C4-2B (cell line): Measurements from ENCODE around the gene ADRB1.

Experiments
- H3K27ac ChIP-seq: fragments of 450-650 bp; 2 replicates; pipeline ENCODE4 v1.5.1; 2017
- ZFX ChIP-seq: fragments of 450-650 bp; IDR thresholded peaks from 2 replicates; pipeline ENCODE4 v1.6.1; 2017
- TF ChIP-seq, protein P1 (sequence below): fragments of 450-650 bp; conservative IDR thresholded peaks from 2 replicates; pipeline ENCODE4 v1.5.1; 2017; ENCODE audit warnings: mild to moderate bottlenecking

The ADRB1 gene

DNA sequence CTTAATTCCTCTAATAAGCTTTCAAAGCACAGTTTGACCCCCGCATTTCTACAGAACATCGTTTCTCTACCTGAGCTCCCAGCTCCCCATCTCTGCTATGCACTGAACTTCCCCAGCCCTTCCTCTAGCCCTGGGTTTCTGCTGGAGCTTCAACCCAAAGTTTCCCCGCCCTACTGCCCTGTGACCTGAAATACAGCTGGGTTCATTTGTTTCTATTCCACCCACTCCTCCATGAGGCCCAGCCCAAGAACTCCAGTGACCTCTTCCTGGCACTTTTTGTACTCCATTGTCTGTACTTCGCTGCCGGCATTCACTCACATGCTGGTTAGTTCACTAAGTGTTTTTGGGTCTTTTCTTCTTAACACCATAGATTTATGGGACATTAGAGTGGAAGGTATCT, 35.8 kb downstream of the ADRB1 start:
- TF ChIP-seq ZFX = no peak
- TF ChIP-seq, protein P1, sequence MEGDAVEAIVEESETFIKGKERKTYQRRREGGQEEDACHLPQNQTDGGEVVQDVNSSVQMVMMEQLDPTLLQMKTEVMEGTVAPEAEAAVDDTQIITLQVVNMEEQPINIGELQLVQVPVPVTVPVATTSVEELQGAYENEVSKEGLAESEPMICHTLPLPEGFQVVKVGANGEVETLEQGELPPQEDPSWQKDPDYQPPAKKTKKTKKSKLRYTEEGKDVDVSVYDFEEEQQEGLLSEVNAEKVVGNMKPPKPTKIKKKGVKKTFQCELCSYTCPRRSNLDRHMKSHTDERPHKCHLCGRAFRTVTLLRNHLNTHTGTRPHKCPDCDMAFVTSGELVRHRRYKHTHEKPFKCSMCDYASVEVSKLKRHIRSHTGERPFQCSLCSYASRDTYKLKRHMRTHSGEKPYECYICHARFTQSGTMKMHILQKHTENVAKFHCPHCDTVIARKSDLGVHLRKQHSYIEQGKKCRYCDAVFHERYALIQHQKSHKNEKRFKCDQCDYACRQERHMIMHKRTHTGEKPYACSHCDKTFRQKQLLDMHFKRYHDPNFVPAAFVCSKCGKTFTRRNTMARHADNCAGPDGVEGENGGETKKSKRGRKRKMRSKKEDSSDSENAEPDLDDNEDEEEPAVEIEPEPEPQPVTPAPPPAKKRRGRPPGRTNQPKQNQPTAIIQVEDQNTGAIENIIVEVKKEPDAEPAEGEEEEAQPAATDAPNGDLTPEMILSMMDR = no peak
- H3K27ac ChIP-seq = no peak overlapping the region

DNA sequence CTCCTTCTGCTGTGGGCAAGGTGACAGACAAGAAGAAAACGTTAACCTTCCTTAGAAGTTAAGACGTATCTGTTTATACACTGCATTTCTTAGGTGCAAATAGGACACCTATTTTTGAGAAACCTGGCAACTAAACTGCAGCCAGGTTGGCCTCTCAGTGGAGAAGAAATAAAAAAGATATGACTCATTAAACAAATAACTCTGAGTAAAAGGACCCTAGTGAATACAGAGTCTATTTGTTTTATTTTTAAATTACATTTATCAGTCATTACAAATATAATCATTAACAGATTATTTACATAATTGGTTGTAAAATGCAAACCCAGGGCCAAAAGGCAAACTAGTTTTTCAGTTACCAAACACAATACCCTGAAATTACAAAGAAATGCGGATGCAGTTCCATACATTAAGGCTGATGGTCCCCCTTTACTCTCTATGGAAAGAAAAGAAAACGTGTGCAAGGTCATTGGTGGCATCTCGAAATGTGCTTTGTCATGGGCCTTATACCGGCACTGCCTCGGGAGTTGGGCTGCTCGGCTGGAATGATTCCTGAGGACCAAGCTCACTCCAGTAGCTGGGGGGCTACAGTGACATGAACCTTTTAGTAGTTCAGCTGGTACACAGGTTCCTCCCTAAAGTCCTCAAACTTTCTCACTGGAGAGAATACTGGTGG, 38.4 kb downstream of the ADRB1 start:
- peak overlapping the region; percentile 46 for H3K27ac ChIP-seq
- TF ChIP-seq ZFX = no peak
- TF ChIP-seq, protein P1 = no peak

DNA sequence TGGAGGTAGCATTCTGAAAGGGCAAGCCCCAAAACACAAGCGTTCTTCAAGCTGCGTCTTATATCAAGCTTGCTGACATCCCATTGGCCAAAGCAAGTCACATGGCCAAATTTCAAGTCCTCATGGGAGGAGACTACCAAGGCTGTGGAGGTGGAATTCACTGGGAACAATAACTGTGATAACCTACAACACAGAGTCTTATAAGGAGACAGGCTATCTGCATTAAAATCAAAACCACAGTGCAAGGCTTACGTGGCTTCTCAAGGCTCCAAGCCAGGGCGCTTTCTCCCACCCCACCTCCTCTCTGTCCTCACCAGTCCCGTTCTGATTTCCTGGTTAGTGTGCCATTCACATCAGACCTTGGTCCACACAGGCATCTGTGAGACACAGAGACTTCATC, 39.4 kb downstream of the ADRB1 start:
- peak overlapping the region; percentile 46 for H3K27ac ChIP-seq
- no peak for TF ChIP-seq ZFX
- TF ChIP-seq, protein P1 = no peak

DNA sequence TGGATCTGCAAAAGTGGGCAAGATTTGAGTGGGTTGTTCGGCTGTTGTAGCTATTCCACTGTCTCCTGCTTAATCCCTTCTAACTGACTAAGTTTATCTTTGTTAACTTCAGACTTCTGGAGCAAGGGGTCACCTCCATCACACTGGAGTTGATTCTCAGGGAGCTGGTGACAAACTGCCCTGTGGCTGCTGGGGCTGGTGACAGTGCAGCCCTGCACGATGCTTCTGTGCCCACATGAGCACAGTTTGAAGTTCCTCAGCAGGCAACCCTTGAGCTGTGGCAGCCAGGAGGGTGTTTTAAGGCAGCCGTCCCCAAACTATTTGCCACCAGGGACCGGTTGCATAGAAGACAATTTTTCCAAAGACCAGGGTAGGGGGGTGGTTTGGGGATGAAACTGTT, 40.5 kb downstream of the ADRB1 start:
- H3K27ac ChIP-seq = no peak overlapping the region
- TF ChIP-seq, protein P1 = no peak
- TF ChIP-seq ZFX = no peak

DNA sequence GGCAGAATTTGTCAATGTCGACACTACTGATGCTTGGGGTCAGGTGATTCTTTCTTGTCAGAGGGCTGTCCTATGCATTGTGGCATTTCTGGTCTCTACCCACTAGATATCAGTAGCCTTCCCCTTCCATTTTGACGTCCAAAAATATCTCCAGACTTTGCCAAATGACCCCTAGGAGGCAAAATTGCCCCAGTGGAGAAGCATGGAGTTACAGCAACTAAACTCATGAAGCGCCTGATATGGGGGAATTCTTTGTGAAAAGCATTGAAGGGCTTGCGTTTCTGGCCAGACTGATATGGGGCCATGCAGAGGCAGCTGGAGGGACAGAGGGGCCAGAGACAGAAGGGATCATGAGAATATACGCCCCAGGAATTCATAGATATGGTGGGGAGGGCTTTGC, 43.6 kb downstream of the ADRB1 start:
- TF ChIP-seq ZFX = no peak
- TF ChIP-seq, protein P1 = no peak; the same call in 1 of the 2 replicates

DNA sequence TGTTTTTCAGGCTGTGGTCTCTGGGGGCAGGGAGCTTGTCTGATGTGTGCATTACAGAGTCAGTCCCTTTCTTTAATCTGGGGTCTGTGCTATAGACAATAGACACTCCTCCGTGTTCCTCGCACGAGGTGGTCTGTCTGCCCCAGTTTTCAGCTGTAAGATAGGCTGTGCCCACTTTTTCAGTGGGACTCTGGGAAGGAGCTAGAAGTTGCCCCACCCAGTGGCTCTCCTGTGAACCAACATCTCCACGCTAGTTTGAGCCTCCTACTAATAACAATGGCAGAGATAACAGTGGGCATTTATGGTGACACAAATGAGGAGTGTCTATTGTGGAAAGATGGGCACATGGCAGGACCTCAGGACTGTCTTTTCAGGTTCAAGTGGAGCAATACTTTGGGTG, 44.0 kb downstream of the ADRB1 start:
- TF ChIP-seq ZFX = no peak
- TF ChIP-seq, protein P1 = no peak; the same call in 1 of the 2 replicates

More for the DNA sequence above, 43.6 kb downstream of the ADRB1 start:
- H3K27ac ChIP-seq = no peak overlapping the region

DNA sequence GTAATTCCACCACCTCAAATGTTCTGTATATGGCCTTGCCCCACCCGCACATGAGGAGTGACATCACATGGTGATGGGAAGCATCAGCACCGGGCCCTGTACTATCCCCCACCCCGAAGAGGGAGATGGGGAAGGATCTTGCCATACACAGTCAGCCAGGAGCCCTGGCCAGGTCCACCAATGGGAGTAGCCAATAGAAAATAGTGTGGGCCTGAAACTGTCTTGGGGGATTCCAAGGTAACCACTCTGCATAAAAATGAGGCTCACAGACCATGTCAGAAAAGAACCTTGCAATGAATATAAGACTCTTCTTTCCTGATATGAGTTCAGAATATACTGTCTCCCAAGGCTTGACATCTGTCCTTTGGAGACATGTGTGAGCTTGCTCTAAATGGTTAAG, 51.1 kb downstream of the ADRB1 start:
- TF ChIP-seq, protein P1 = no peak
- TF ChIP-seq ZFX = no peak
- no peak overlapping the region for H3K27ac ChIP-seq

More for the DNA sequence above, 44.0 kb downstream of the ADRB1 start:
- no peak overlapping the region for H3K27ac ChIP-seq
